GM12864 (cell line): ENCODE measurements around the gene KRT3.

Source experiments
- DNase-seq: peaks from one replicate; pipeline ENCODE4 v3.0.0-alpha.2; 2011; ENCODE audit warnings: low read depth
- H3K4me3 ChIP-seq: 2 replicates; pipeline ENCODE4 v1.5.1; 2011; ENCODE audit warnings: mild to moderate bottlenecking, low read depth, low read length, control low read depth
- TF ChIP-seq, protein P1 (sequence below): IDR thresholded peaks from 2 replicates; pipeline ENCODE4 v1.5.1; 2011; ENCODE audit warnings: low read depth, mild to moderate bottlenecking, moderate library complexity, low read length, control low read depth, inconsistent platforms; ENCODE audit errors: missing control alignments

Gene KRT3

DNA sequence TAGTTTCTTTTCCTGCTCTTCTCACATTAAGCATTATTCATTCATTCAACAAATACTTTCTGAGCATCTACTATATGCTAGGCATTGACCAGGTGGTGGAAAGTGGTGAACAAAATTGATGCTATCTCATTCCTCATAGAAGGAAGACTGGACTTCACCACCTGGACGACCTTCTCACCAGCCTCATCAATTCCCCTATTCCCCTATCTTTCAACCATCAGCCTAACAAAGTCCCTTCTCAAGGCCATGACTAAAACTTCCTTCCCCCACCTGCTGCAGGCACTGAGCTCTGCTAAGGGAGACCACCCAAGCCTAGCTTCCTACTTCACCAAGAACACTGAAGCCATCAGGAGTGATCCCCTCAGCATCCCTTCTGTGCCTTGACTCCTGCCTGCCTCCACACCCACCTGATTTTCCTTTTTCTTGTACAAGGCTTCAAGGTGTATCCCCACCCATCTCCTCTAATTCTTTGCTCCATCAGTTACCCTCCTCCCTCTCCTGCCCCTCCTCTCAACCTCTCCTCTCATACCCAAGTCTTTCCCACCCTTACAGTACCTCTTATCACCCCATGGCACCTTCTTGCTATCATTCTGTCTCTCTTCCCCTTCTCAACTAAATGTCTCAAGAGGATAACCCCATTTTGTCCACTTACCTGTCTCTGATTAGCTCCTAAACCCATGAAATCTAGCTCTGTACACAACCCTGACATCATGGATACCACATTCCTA lies 38.3 kb downstream of the KRT3 start:
- TF ChIP-seq, protein P1, sequence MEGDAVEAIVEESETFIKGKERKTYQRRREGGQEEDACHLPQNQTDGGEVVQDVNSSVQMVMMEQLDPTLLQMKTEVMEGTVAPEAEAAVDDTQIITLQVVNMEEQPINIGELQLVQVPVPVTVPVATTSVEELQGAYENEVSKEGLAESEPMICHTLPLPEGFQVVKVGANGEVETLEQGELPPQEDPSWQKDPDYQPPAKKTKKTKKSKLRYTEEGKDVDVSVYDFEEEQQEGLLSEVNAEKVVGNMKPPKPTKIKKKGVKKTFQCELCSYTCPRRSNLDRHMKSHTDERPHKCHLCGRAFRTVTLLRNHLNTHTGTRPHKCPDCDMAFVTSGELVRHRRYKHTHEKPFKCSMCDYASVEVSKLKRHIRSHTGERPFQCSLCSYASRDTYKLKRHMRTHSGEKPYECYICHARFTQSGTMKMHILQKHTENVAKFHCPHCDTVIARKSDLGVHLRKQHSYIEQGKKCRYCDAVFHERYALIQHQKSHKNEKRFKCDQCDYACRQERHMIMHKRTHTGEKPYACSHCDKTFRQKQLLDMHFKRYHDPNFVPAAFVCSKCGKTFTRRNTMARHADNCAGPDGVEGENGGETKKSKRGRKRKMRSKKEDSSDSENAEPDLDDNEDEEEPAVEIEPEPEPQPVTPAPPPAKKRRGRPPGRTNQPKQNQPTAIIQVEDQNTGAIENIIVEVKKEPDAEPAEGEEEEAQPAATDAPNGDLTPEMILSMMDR, result no peak
- no peak overlapping the region for H3K4me3 ChIP-seq
- no peak for DNase-seq

DNA sequence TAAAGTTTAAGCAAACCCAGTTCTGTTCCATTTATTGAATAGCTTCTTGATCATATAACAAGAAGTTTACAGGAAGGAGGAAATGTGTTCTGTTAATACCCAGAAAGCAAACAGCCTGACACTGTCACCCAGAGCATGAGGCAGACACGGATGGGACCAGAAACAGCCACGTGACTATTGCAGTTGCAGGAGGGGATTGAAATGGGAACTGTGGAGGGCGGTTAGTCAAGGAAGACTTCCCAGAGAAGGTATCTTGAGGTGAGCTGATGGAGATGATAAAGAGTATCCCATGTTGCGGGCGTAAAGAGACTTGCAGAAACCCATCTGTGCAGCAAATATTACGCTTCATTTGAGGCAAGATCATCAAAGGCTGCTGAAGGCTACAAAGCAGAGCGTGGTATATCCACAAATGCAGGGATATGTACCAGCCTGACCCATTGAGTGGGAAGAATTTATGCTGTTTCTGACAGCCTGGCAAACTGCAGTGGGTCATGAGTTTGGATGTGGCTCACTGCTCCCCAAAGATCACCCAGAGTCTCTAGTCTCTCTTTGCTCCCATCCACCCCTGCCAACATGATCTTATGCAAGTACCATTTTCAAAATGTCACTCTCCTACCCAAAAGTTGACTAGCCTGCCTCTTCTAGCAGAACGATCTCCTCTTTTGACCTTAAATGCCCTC lies 39.5 kb downstream of the KRT3 start:
- no peak for DNase-seq
- TF ChIP-seq, protein P1, result no peak
- H3K4me3 ChIP-seq, result no peak overlapping the region

DNA sequence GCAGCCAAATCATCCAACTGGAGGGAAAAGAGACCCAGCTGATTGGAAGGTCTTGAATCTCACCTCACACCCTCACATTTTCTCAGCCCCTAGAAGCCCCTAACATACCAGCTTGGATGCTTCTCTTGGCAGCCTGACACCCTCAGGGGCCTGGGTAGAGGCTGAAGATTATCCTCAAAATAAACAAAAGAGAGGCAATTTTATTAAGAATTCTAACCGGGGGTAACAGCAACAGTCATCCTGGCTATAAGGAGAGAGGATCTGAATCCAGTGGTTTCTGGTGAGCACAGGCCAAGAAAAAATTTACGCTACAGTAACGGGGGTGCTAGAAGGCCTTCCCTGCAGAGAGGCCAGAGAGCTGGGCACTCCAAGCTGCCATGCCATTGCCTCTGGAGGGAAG lies 40.4 kb downstream of the KRT3 start:
- no peak for DNase-seq
- H3K4me3 ChIP-seq, result no peak overlapping the region
- TF ChIP-seq, protein P1, result no peak

DNA sequence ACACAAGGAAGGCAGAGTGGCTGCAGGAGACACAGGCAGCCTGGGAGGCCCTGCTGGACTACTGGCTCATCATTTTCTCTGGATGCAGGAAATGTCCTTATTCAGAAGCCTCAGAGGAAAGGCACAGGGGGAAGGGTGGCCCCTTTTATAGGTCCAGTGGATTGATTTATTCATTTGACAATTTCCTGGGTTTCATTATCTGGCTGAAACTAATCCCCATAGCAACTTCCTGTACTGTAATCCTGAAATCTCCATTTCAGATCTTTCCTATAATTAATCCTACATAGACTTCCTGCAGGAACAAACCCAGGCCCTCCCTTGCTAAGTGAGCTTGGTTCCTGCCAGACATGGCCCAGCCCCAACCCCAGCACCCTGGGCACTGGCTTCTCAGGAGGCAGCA lies 41.8 kb downstream of the KRT3 start:
- TF ChIP-seq, protein P1, result no peak
- DNase-seq, result no peak
- H3K4me3 ChIP-seq, result no peak overlapping the region

DNA sequence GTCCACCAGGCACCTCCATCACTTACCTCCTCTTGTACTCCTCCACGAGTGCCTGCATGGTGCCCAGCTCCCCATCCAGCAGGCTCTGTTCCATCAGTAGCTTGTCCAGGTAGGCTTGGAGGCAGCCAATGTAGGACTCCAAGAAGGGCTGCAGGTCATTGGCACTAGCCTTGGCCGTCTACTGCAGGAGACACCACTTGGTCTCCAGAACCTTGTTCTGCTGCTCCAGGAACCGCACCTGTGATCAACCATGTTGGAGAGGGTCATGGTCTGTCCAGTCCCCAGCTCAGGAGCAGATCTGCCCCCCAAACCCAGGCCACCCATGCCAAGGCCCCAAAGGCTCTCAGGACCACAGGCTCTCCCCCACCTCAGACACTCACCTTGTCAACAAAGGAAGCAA lies 42.6 kb downstream of the KRT3 start:
- no peak overlapping the region for H3K4me3 ChIP-seq
- TF ChIP-seq, protein P1, result no peak
- DNase-seq, result no peak

DNA sequence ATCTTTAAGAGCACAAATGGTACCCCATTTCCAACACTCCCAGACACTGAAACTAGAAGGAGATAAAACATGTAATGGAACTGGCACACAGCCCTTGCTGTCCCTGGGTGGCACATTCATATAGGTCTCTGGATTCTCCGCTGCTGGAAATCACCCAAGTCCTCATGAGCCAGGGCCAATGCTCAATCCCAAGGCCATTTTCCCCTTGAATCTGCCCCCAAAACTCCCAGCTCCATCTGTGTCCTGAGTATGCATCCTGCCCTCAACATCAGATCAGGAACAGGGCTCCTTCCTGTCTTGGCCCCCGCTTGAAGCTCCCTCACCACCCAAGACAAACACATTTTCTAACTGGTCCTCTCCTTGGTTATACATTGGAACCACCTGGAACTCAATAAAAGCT lies 43.4 kb downstream of the KRT3 start:
- TF ChIP-seq, protein P1, result no peak
- no peak for DNase-seq
- H3K4me3 ChIP-seq, result no peak overlapping the region
